Upper lobe of right lung (tissue), 1 donor: Measurements from ENCODE around the gene TFE3. TPM values are rescaled to one million over a fixed set of nuclear protein-coding genes. Genes with fewer than 3 reads are reported as not detected.
A peak's percentile ranks its signal among the peaks of the same experiment; 100 is the strongest.

Source experiments
- ATAC-seq: fragments of 200-7000 bp; cut with Tn5 transposase; one replicate; pipeline ENCODE4 v1.9.1; 2020; ENCODE audit warnings: mild to moderate bottlenecking, moderate library complexity
- DNase-seq: peaks from one replicate; pipeline ENCODE4 v3.0.0-alpha.2; 2020
- H3K27ac ChIP-seq: fragments of 200-600 bp; one replicate; pipeline ENCODE4 v1.8.0; 2022
- H3K27me3 ChIP-seq: fragments of 200-600 bp; one replicate; pipeline ENCODE4 v1.8.0; 2022; ENCODE audit warnings: mild to moderate bottlenecking
- H3K36me3 ChIP-seq: fragments of 200-600 bp; one replicate; pipeline ENCODE4 v1.8.0; 2022
- H3K4me1 ChIP-seq: fragments of 200-600 bp; one replicate; pipeline ENCODE4 v1.8.0; 2022
- H3K4me3 ChIP-seq: fragments of 200-600 bp; one replicate; pipeline ENCODE4 v1.8.0; 2022; ENCODE audit warnings: mild to moderate bottlenecking
- H3K9me3 ChIP-seq: fragments of 200-600 bp; one replicate; pipeline ENCODE4 v1.8.0; 2022
- intact Hi-C: fragments of 100-400 bp; cut with DNase I; formaldehyde crosslinking; loops from one replicate; pipeline ENCODE4 v1.11.0; 2022
- total RNA-seq: library from RNA; stranded (reverse); fragmentation: NEBNext Ultra II Directional; extraction: Animal tissue kit (Norgen Biotek cat#: 25700); gene quantifications from one replicate; pipeline ENCODE4 v1.2.1, GENCODE V29; 2021
- TF ChIP-seq, protein P1 (sequence below): fragments of 200-600 bp; IDR thresholded peaks from one replicate; pipeline ENCODE4 v1.8.0; 2022; ENCODE audit warnings: antibody characterized with exemption
- donor health status: DM: no; HTN: yes; CAD: no; lungs with severe emphysema.

TFE3 gene
- total RNA-seq, 1 donor from 2014 or later = 62.4 TPM

DNA sequence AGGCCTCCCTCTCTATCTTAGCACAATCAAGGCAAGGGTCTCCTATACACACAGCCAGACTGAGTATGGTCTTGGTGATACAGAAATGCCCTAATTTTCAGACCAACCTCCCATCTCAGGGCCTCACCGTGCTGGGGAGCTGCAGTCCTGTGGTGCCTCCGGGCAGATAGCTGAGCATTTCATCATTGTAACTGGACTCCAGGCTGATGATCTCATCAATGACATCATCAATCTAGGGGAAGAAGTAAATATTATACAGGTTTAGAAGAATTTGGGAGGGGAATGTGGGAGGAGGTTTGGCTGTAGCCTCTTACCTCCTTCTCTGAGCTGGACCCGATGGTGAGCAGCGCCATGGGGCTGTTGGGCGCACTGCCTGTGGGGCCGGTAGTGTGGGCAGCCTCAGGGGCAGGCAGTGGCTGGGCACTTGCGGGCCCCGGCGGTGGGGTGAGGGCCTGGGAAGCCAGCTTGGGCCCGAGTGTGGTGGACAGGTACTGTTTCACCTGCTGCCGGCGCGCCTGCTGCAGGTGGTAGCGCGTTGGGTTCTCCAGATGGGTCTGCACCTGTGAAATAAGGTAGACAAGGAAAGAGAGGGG, 5.2 kb downstream of the TFE3 start:
- DNase-seq (no peak), ATAC-seq (no peak)
- Histone ChIP-seq H3K4me3 (no peak overlapping the region), H3K27ac (no peak overlapping the region), H3K27me3 (no peaks in the 10 kb centered on the region), H3K9me3 (no peaks in the 10 kb centered on the region), H3K4me1 (peaks cover 20% of the 10 kb centered on the region), H3K36me3 (peaks cover 50% of the 10 kb centered on the region)
- TF ChIP-seq, protein P1, sequence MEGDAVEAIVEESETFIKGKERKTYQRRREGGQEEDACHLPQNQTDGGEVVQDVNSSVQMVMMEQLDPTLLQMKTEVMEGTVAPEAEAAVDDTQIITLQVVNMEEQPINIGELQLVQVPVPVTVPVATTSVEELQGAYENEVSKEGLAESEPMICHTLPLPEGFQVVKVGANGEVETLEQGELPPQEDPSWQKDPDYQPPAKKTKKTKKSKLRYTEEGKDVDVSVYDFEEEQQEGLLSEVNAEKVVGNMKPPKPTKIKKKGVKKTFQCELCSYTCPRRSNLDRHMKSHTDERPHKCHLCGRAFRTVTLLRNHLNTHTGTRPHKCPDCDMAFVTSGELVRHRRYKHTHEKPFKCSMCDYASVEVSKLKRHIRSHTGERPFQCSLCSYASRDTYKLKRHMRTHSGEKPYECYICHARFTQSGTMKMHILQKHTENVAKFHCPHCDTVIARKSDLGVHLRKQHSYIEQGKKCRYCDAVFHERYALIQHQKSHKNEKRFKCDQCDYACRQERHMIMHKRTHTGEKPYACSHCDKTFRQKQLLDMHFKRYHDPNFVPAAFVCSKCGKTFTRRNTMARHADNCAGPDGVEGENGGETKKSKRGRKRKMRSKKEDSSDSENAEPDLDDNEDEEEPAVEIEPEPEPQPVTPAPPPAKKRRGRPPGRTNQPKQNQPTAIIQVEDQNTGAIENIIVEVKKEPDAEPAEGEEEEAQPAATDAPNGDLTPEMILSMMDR = no peak
- intact Hi-C loops = no loop called here

DNA sequence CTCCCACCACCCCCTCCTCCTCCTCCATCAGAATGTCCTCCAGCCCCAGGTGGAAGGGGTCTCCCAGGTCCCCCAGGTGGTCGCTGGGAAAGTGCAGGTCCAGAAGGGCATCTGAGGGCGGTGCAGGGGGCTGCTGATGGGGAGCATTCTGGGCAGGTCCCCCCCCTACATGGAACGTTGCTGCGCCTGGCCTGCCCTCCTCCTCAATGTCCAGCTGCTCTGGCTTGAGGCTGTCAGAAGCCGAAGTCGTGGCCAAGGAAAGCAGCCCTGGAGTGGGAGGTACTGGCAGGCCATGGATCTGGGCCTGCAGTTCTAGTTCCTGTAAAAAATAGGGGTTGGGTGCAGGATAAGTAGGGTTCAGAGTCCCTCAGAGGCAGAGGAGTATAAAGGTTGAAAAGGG, 12.9 kb downstream of the TFE3 start:
- peaks cover 29% of the 10 kb centered on the region for H3K36me3 ChIP-seq
- no peak overlapping the region for H3K27ac ChIP-seq

DNA sequence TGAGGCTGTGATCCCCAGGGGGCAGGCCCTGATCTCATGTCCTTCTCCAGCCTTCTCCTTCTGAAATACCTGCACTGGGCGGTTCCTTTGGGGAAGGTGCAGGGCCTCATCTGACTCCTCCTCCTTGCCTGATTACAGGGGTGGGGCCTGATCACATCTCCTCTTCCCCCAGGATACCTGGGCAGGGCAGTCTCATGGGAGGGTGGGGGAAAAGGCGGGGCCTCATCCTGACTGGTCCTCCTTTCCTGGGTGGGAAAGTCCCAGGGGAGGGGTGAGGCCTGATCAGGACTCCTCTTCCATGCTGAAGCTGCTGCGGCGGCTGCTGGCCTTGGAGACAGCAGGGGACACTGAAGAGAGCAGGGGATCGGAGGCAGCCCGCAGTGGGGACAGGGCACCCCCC, 13.3 kb downstream of the TFE3 start:
- H3K27ac ChIP-seq = no peak overlapping the region
- DNase-seq (no peak), ATAC-seq (peak; percentile 50)
- H3K9me3 ChIP-seq = no peaks in the 10 kb centered on the region
- TF ChIP-seq, protein P1 = no peak
- intact Hi-C loops = no loop called here
- H3K27me3 ChIP-seq = no peaks in the 10 kb centered on the region
- no peaks in the 10 kb centered on the region for H3K4me1 ChIP-seq
- H3K36me3 ChIP-seq = peaks cover 27% of the 10 kb centered on the region
- no peak overlapping the region for H3K4me3 ChIP-seq

More for the DNA sequence above, 12.9 kb downstream of the TFE3 start:
- H3K4me1 ChIP-seq = no peaks in the 10 kb centered on the region
- H3K27me3 ChIP-seq = no peaks in the 10 kb centered on the region
- H3K4me3 ChIP-seq = no peak overlapping the region
- DNase-seq = no peak
- TF ChIP-seq, protein P1 = no peak
- H3K9me3 ChIP-seq = no peaks in the 10 kb centered on the region
- ATAC-seq = no peak
- intact Hi-C loops = no loop called here

DNA sequence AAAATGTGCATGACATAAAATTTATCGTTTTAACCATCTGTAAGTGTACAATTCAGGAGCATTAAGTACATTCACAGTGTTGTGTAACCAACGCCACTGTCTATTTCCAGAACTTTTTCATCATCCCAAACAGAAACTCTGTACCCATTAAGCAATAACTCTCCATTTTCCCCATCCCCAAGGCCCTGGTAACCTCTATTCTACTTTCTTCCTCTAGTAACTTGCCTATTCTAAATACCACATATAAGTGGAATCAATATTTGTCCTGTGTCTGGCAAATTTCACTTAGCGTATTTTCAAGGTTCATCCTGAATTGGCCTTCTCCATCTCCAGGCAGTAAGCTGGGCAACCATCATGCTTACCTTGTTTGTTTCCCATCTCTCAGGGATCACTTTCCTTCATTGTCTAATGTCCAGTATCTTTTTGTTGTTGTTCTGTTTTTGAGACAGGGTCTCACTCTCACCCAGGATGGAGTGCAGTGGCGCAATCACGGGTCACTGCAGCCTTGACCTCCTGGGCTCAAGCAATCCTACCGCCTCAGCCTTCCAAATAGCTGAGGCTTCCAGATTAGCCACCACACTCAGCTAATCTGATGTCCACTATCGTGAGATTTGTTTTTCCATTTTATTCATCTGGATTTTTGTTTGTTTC, 23.4 kb downstream of the TFE3 start:
- Histone ChIP-seq H3K27me3 (no peaks in the 10 kb centered on the region), H3K9me3 (no peaks in the 10 kb centered on the region), H3K4me3 (no peak overlapping the region), H3K27ac (no peak overlapping the region), H3K36me3 (no peaks in the 10 kb centered on the region), H3K4me1 (no peaks in the 10 kb centered on the region)
- intact Hi-C loops = no loop called here
- TF ChIP-seq, protein P1 = no peak
- ATAC-seq (no peak), DNase-seq (no peak)

DNA sequence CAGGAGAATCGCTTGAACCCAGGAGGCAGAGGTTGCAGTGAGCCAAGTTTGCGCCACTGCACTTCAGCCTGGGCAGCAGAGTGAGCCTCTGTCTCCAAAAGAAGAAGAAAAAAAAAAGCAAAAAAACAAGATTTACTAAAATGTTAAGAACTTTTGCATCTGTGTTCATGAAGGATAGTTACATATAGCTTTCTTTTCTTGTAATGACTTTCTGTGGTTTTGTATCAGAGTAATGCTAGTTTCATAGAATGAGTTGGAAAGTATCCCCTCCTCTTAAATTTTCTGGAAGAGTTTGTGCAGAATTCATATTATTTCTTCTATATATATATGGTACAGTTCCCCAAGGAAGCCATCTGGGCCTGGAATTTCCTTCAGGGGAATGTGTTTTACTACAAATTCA, 24.1 kb downstream of the TFE3 start:
- no peak for ATAC-seq
- TF ChIP-seq, protein P1 = no peak
- H3K4me3 ChIP-seq = no peak overlapping the region
- DNase-seq = no peak
- intact Hi-C loops = no loop called here
- no peak overlapping the region for H3K27ac ChIP-seq
- no peaks in the 10 kb centered on the region for H3K9me3 ChIP-seq
- no peaks in the 10 kb centered on the region for H3K36me3 ChIP-seq
- no peaks in the 10 kb centered on the region for H3K27me3 ChIP-seq
- H3K4me1 ChIP-seq = no peaks in the 10 kb centered on the region
